Peyer's patch (tissue), 4 donors: ENCODE data around the gene ZBTB16. TPM values are rescaled to one million over a fixed set of nuclear protein-coding genes. Genes with fewer than 3 reads are reported as not detected.
A peak's percentile ranks its signal among the peaks of the same experiment; 100 is the strongest.

Source experiments
- DNase-seq, 3 donors: peaks; one replicate each; pipeline ENCODE4 v3.0.0-alpha.2; 2017 to 2019
- H3K27ac ChIP-seq, 4 donors: fragments of 200-600 bp; sonication (generic); one replicate each; pipeline ENCODE4 v1.5.1; 2016 to 2019
- H3K27me3 ChIP-seq, 2 donors: fragments of 200-600 bp; sonication (generic); one replicate each; pipeline ENCODE4 v1.5.1; 2019
- H3K36me3 ChIP-seq, 3 donors: fragments of 200-600 bp; sonication (generic); one replicate each; pipeline ENCODE4 v1.5.1; 2016 to 2019
- H3K4me1 ChIP-seq, 4 donors: fragments of 200-600 bp; sonication (generic); one replicate each; pipeline ENCODE4 v1.5.1; 2016 to 2019
- H3K4me3 ChIP-seq, 4 donors: fragments of 200-600 bp; sonication (generic); 1 replicate in 3 of 4; 2 replicates in 1 of 4; pipeline ENCODE4 v1.5.1; 2016 to 2019; ENCODE audit warnings: mild to moderate bottlenecking in 1 of 4
- H3K9me3 ChIP-seq, 4 donors: fragments of 200-600 bp; sonication (generic); one replicate each; pipeline ENCODE4 v1.5.1; 2016 to 2019; ENCODE audit warnings: mild to moderate bottlenecking in 1 of 4
- POLR2A ChIP-seq, 2 donors: fragments of 450-650 bp; IDR thresholded peaks; one replicate each; pipeline ENCODE4 v1.5.1; 2017; ENCODE audit warnings: antibody characterized with exemption in 2 of 2, mild to moderate bottlenecking in 2 of 2, moderate library complexity in 2 of 2
- total RNA-seq, 4 donors: library from RNA; depleted of rRNA; stranded (reverse); fragments of >200 nt; gene quantifications; one replicate each; pipeline ENCODE4 v1.1.0, GENCODE V29; 2016
- TF ChIP-seq, protein P1 (sequence below), 6 experiments: fragments of 450-650 bp in 4 of 6; fragments of 200-600 bp in 2 of 6; sonication (generic) in 1 of 6; IDR thresholded peaks; one replicate each; pipeline ENCODE4 v1.5.1; 2017 to 2019; ENCODE audit warnings: antibody characterized with exemption in 6 of 6, mild to moderate bottlenecking in 3 of 6, moderate library complexity in 1 of 6

The ZBTB16 gene
- total RNA-seq, 4 donors from 2014 or later, result 84.8 to 257 (median 155) TPM

DNA sequence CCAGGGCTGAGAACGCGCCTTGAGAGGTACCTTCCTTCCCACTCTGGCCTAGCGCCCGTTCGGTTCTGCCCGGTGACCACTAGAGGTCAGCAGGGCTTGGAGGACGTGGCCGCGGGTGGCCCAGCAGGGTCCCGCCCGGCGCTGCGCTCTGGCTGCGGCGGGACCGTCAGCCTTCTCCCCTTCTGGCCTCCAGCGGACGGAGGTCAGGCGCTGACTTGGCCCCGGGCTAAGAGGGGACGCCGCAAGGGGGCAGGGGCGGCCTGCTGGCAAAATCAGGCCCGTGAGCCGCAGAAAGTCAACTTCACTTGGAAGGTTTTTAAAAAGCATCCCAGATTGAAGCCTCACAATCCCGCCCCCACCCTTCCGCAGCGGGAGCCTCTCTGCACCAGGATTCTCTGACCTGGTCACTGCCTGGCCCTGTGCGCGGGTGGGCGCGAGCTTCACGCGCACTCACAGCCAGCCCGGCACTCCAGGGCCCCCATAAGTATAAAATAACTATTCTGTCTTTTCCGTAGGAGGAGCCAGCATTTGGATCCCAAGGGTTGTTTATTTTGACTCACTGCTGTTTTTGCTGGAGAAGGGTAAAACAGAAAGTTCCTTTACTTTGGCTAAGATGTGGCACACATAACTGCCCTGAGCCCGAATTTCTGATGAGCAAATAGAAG lies 23.2 kb upstream of the ZBTB16 start:
- Histone ChIP-seq H3K27me3 (no peaks in the 10 kb centered on the region), H3K36me3 (no peaks in the 10 kb centered on the region), H3K4me3 (peak overlapping the region in 3 of 4 donors; percentile 3 to 41 (median 39)), H3K4me1 (peaks cover 0 to 4% (median 0%) of the 10 kb centered on the region in 4 donors), H3K9me3 (no peaks in the 10 kb centered on the region), H3K27ac (peak overlapping the region; percentile 0 to 60 (median 34))
- peak; percentile 62 to 92 (median 85) for DNase-seq
- no peak for TF ChIP-seq POLR2A (IDR thresholded peaks at IDR 0.05)
- TF ChIP-seq, protein P1, sequence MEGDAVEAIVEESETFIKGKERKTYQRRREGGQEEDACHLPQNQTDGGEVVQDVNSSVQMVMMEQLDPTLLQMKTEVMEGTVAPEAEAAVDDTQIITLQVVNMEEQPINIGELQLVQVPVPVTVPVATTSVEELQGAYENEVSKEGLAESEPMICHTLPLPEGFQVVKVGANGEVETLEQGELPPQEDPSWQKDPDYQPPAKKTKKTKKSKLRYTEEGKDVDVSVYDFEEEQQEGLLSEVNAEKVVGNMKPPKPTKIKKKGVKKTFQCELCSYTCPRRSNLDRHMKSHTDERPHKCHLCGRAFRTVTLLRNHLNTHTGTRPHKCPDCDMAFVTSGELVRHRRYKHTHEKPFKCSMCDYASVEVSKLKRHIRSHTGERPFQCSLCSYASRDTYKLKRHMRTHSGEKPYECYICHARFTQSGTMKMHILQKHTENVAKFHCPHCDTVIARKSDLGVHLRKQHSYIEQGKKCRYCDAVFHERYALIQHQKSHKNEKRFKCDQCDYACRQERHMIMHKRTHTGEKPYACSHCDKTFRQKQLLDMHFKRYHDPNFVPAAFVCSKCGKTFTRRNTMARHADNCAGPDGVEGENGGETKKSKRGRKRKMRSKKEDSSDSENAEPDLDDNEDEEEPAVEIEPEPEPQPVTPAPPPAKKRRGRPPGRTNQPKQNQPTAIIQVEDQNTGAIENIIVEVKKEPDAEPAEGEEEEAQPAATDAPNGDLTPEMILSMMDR (IDR thresholded peaks at IDR 0.05), result peak; percentile 41 to 94 (median 82)

DNA sequence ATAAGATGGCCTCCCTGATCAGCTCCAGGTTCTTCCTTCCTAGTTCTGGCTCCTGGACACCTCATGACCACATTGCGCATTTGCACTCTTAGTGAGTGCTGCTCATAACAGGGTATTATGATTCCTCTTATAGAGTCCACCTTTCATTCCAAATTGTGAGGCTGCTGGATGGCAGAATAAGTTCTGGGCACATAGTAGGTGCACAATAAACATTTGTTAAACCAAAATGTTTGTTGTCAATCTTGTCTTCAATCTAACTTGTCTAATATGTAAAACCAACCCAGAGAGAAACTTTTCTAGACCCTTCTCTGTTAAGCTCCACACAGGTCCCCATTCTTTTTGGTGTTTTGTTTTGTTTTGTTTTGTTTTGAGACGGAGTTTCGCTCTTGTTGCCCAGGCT lies 22.6 kb upstream of the ZBTB16 start:
- Histone ChIP-seq H3K27me3 (no peaks in the 10 kb centered on the region), H3K27ac (peak overlapping the region in 2 of 4 donors; percentile 0 to 60), H3K4me3 (no peak overlapping the region), H3K9me3 (no peaks in the 10 kb centered on the region), H3K36me3 (no peaks in the 10 kb centered on the region), H3K4me1 (peaks cover 0 to 4% (median 0%) of the 10 kb centered on the region in 4 donors)
- no peak for TF ChIP-seq POLR2A (IDR thresholded peaks at IDR 0.05)
- TF ChIP-seq, protein P1 (IDR thresholded peaks at IDR 0.05), result no peak
- no peak for DNase-seq

DNA sequence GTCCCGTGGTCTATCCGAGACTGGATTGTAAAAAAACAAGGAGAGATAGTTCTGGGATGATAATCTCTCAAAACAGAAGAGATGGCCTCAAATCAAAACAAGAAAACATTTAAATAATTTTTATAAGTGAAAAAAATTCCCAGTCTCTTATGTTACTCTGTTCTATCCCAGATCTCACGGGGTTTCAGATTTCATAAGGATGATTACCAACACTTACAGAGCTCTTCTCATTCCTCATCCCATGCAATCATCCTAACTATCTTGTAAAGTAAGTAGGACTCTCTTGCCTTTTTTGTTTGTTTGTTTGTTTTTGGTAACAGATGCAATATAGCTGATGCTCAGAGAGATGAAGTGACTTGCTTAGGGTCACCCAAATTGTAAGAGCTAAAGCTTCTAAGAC lies 20.0 kb upstream of the ZBTB16 start:
- H3K27me3 ChIP-seq, result no peaks in the 10 kb centered on the region
- H3K27ac ChIP-seq, result no peak overlapping the region
- no peaks in the 10 kb centered on the region for H3K9me3 ChIP-seq
- no peak for DNase-seq
- no peaks in the 10 kb centered on the region for H3K36me3 ChIP-seq
- TF ChIP-seq, protein P1 (IDR thresholded peaks at IDR 0.05), result no peak
- TF ChIP-seq POLR2A (IDR thresholded peaks at IDR 0.05), result no peak
- no peak overlapping the region for H3K4me3 ChIP-seq
- H3K4me1 ChIP-seq, result peaks cover 0 to 9% (median 2%) of the 10 kb centered on the region in 4 donors

DNA sequence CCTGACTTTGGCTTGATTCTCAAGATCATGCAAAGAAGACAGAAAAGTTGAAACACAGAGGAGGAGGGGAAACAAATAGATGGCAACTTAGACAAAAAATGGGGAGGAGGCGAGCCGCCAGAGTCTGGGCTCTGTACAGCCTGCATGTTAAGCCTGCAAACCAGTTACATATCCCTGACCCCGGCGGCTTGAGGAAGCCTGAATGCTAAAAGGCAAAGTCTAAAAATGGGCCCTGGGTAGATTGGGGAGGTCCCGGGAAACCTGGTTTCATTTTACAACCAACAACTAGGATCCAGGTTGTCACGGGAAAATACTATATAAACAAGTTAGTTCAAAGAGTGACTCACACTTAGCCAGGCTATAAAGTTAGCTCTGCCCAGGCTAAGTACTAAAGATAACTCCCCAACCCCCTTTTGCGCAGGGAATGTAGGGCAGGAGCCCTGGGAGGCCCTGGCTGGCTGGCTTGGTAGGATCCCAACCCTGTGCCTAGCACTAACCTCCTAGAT lies 18.8 kb upstream of the ZBTB16 start:
- TF ChIP-seq POLR2A (IDR thresholded peaks at IDR 0.05), result peak in 1 of 2 donors; percentile 28
- TF ChIP-seq, protein P1 (IDR thresholded peaks at IDR 0.05), result no peak

DNA sequence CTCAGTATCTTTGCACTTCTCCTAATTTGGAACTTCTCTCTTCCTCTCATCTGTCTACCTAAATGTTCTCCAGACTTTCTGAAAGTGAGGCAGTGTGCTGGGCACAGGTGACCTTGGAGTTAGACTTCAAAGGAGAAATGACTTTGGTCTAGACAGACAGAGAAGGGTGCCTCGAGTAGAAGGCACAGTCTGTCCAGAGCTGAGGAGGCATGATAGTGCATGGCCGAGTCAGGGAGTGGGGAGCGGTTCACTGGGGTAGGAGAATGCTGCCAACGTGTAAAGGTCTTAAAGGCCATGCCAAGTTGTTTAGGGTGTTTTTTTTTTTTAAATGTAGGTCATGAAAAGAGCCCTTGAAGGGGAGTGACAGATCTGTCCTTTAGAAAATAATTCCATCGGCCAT lies 17.3 kb upstream of the ZBTB16 start:
- no peak for DNase-seq
- no peaks in the 10 kb centered on the region for H3K36me3 ChIP-seq
- no peak overlapping the region for H3K4me3 ChIP-seq
- H3K4me1 ChIP-seq, result peaks cover 0 to 12% (median 2%) of the 10 kb centered on the region in 4 donors
- no peaks in the 10 kb centered on the region for H3K9me3 ChIP-seq
- no peak overlapping the region for H3K27ac ChIP-seq
- TF ChIP-seq, protein P1 (IDR thresholded peaks at IDR 0.05), result no peak
- TF ChIP-seq POLR2A (IDR thresholded peaks at IDR 0.05), result no peak
- H3K27me3 ChIP-seq, result no peaks in the 10 kb centered on the region

More for the DNA sequence above, 18.8 kb upstream of the ZBTB16 start:
- peak overlapping the region in 3 of 4 donors; percentile 9 to 70 (median 59) for H3K27ac ChIP-seq
- H3K27me3 ChIP-seq, result no peaks in the 10 kb centered on the region
- peak in 2 of 3 donors; percentile 65 to 66 for DNase-seq
- H3K36me3 ChIP-seq, result no peaks in the 10 kb centered on the region
- H3K9me3 ChIP-seq, result no peaks in the 10 kb centered on the region
- H3K4me1 ChIP-seq, result peaks cover 0 to 12% (median 2%) of the 10 kb centered on the region in 4 donors
- no peak overlapping the region for H3K4me3 ChIP-seq
